Measurements from ENCODE around the gene FAM81B.

GRCh38 chr5:95350631-95351030 lies 40.5 kb upstream of the FAM81B start:
- no peak for TF ChIP-seq SP1 (IDR thresholded peaks at IDR 0.05)
- TF ChIP-seq BHLHE40 (IDR thresholded peaks at IDR 0.05; ENCODE audit: borderline replicate concordance) = no peak
- TF ChIP-seq ELF4 (IDR thresholded peaks at IDR 0.05) = no peak
- no peak for TF ChIP-seq FOXM1 (IDR thresholded peaks at IDR 0.05; ENCODE audit: borderline replicate concordance)
- TF ChIP-seq ZNF384 (IDR thresholded peaks at IDR 0.05) = no peak
- no peak for TF ChIP-seq TARDBP (IDR thresholded peaks at IDR 0.05)
- no peak for TF ChIP-seq LEF1 (IDR thresholded peaks at IDR 0.05; ENCODE audit: borderline replicate concordance)
- no peak for TF ChIP-seq SUZ12 (IDR thresholded peaks at IDR 0.05)
- no peak for TF ChIP-seq HDGF (IDR thresholded peaks at IDR 0.05; ENCODE audit: borderline replicate concordance)
- no peak for TF ChIP-seq FOXA1 (IDR thresholded peaks at IDR 0.05)
- no peak for TF ChIP-seq FOXK2 (IDR thresholded peaks at IDR 0.05)
- no peak for TF ChIP-seq L3MBTL2 (conservative IDR thresholded peaks at IDR 0.05)
- TF ChIP-seq NFRKB (IDR thresholded peaks at IDR 0.05) = no peak
- no peak for TF ChIP-seq ARNT (IDR thresholded peaks at IDR 0.05)
